DOHH2 (cell line): ENCODE measurements around the gene GNAO1.

Source experiments
- H3F3A ChIP-seq: fragments of 200-600 bp; sonication (generic), shearing (Covaris generic); 2 replicates; pipeline ENCODE4 v1.6.0; 2016; ENCODE audit warnings: antibody characterized with exemption, mild to moderate bottlenecking; ENCODE audit not compliant: control insufficient read depth, insufficient read depth
- H3K27ac ChIP-seq: fragments of 200-600 bp; sonication (generic); 2 replicates; pipeline ENCODE4 v1.5.1; 2014; ENCODE audit warnings: low read depth, mild to moderate bottlenecking, low read length, moderate library complexity
- H3K27me3 ChIP-seq: fragments of 200-600 bp; sonication (generic); 2 replicates; pipeline ENCODE4 v1.6.1; 2014; ENCODE audit warnings: mild to moderate bottlenecking, low read length, mixed read lengths; ENCODE audit not compliant: control insufficient read depth
- H3K36me3 ChIP-seq: fragments of 200-600 bp; sonication (generic); 2 replicates; pipeline ENCODE4 v1.6.1; 2014; ENCODE audit warnings: mild to moderate bottlenecking, low read length, moderate library complexity, mixed read lengths; ENCODE audit not compliant: control insufficient read depth
- H3K4me1 ChIP-seq: fragments of 200-600 bp; sonication (generic); 2 replicates; pipeline ENCODE4 v1.6.1; 2014; ENCODE audit warnings: mild to moderate bottlenecking, low read length, mixed read lengths; ENCODE audit not compliant: control insufficient read depth
- H3K4me2 ChIP-seq: fragments of 200-600 bp; sonication (generic); 2 replicates; pipeline ENCODE4 v1.6.0; 2014; ENCODE audit warnings: mild to moderate bottlenecking, low read length, moderate library complexity
- H3K4me3 ChIP-seq: fragments of 200-600 bp; sonication (generic); 2 replicates; pipeline ENCODE4 v1.5.1; 2014; ENCODE audit warnings: mild to moderate bottlenecking, low read length, mixed read lengths
- H3K79me2 ChIP-seq: fragments of 200-600 bp; sonication (generic); 2 replicates; pipeline ENCODE4 v1.6.1; 2014; ENCODE audit warnings: mild to moderate bottlenecking, low read length, mixed read lengths; ENCODE audit not compliant: control insufficient read depth
- H3K9me2 ChIP-seq: fragments of 200-600 bp; sonication (generic); replicated peaks from 2 replicates; pipeline ENCODE4 v1.6.1; 2014; ENCODE audit warnings: mild to moderate bottlenecking, low read length, mixed read lengths; ENCODE audit not compliant: control insufficient read depth
- H3K9me3 ChIP-seq: fragments of 200-600 bp; sonication (generic); 2 replicates; pipeline ENCODE4 v1.6.1; 2014; ENCODE audit warnings: antibody characterized with exemption, low read length, mixed read lengths; ENCODE audit not compliant: control insufficient read depth, insufficient read depth
- H4K20me1 ChIP-seq: fragments of 200-600 bp; sonication (generic); 2 replicates; pipeline ENCODE4 v1.6.0; 2014; ENCODE audit warnings: low read depth, mild to moderate bottlenecking, antibody characterized with exemption, low read length, moderate library complexity; ENCODE audit not compliant: control insufficient read depth, insufficient read depth
- EZH2phosphoT487 ChIP-seq: fragments of 200-600 bp; sonication (generic); IDR thresholded peaks from 2 replicates; pipeline ENCODE4 v1.6.1; 2017; ENCODE audit warnings: borderline replicate concordance, mild to moderate bottlenecking, antibody characterized with exemption, low read length, moderate library complexity, mixed read lengths
- TF ChIP-seq, protein P1 (sequence below): fragments of 200-600 bp; sonication (generic); IDR thresholded peaks from one replicate; pipeline ENCODE4 v1.5.1; 2014; ENCODE audit warnings: antibody characterized with exemption, mild to moderate bottlenecking, low read depth, low read length; ENCODE audit not compliant: poor library complexity, severe bottlenecking

The GNAO1 gene

DNA sequence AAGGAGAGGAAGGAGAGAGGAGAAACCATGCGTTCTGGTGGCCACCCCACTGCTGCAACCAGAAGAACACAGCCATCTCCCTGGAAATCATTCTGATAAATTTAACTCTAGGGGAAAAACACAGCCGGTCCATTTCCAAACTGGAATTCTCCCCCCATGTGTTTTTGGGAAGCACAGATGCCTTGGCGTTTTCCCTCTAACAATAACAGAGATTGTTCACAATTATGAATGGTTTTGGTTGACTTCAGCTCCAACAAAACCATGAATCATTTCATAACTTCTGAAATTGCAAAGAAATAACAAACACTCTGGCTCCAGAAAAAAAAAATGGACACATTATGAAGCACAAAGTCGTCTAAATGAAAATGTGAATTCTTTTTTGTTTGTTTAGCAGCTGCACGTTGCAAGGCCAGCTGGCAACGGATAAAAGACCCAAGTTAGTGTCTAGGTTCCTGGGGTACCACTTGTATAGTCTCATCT is 46.2 kb downstream of the GNAO1 start:
- Histone ChIP-seq H3K4me1 (no peaks in the 10 kb centered on the region), H3K4me2 (no peak overlapping the region), H3F3A (no peaks in the 10 kb centered on the region), H3K36me3 (no peaks in the 10 kb centered on the region), H3K4me3 (no peak overlapping the region), H3K27me3 (no peaks in the 10 kb centered on the region), H3K9me3 (no peaks in the 10 kb centered on the region), H3K79me2 (no peaks in the 10 kb centered on the region), H3K9me2 (no peaks in the 10 kb centered on the region), H4K20me1 (no peaks in the 10 kb centered on the region), H3K27ac (no peak overlapping the region)
- no peak for TF ChIP-seq EZH2phosphoT487
- TF ChIP-seq, protein P1, sequence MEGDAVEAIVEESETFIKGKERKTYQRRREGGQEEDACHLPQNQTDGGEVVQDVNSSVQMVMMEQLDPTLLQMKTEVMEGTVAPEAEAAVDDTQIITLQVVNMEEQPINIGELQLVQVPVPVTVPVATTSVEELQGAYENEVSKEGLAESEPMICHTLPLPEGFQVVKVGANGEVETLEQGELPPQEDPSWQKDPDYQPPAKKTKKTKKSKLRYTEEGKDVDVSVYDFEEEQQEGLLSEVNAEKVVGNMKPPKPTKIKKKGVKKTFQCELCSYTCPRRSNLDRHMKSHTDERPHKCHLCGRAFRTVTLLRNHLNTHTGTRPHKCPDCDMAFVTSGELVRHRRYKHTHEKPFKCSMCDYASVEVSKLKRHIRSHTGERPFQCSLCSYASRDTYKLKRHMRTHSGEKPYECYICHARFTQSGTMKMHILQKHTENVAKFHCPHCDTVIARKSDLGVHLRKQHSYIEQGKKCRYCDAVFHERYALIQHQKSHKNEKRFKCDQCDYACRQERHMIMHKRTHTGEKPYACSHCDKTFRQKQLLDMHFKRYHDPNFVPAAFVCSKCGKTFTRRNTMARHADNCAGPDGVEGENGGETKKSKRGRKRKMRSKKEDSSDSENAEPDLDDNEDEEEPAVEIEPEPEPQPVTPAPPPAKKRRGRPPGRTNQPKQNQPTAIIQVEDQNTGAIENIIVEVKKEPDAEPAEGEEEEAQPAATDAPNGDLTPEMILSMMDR = no peak

DNA sequence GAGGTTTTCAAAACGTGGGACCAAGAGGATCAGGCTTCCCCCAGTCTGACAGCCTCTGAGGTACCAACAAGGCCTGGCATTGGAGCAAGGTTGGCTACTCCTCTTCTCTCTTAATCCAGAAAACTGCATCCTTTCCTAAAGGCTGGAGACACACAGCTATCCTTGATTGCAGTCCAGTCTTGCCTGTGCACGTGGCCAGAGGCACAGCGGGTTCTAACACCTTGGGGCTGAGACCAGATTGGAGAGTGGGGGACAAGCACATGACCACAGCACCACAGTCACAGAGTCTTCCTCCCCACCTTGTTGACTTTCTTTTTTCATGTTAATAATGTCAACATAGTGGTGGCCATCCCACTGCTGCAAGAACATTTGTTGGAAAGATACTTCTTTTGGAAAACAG is 46.9 kb downstream of the GNAO1 start:
- H3K36me3 ChIP-seq = no peaks in the 10 kb centered on the region
- no peak overlapping the region for H3K4me3 ChIP-seq
- H3K9me2 ChIP-seq = no peaks in the 10 kb centered on the region
- H3K27ac ChIP-seq = no peak overlapping the region
- no peak for TF ChIP-seq EZH2phosphoT487
- H4K20me1 ChIP-seq = no peaks in the 10 kb centered on the region
- H3F3A ChIP-seq = no peaks in the 10 kb centered on the region
- H3K27me3 ChIP-seq = no peaks in the 10 kb centered on the region
- H3K4me2 ChIP-seq = no peak overlapping the region
- H3K9me3 ChIP-seq = no peaks in the 10 kb centered on the region
- no peaks in the 10 kb centered on the region for H3K79me2 ChIP-seq
- no peaks in the 10 kb centered on the region for H3K4me1 ChIP-seq

GRCh38 chr16:56241596-56241995 is 50.3 kb downstream of the GNAO1 start:
- Histone ChIP-seq H3K27ac (no peak overlapping the region), H3K27me3 (no peaks in the 10 kb centered on the region), H3K4me3 (no peak overlapping the region), H4K20me1 (no peaks in the 10 kb centered on the region), H3K4me1 (no peaks in the 10 kb centered on the region), H3K4me2 (no peak overlapping the region), H3F3A (no peaks in the 10 kb centered on the region), H3K9me2 (no peaks in the 10 kb centered on the region), H3K9me3 (no peaks in the 10 kb centered on the region), H3K79me2 (no peaks in the 10 kb centered on the region), H3K36me3 (no peaks in the 10 kb centered on the region)
- no peak for TF ChIP-seq EZH2phosphoT487
- TF ChIP-seq, protein P1 = no peak

DNA sequence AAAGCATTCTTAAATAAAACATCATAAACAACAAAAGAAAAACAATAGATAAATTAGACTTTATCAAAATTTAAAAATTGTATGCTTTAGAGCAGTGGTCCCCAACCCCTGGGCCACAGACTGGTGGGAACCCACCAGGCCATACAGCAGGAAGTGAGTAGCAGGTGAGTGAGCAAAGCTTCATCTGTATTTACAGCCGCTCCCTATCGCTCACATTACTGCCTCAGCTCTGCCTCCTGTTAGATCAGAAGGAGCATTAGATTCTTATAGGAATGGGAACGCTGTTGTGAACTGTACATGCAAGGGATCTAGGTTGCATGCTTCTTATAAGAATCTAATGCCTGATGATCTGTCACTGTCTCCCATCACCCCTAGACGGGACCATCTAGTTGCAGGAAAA is 51.5 kb downstream of the GNAO1 start:
- no peaks in the 10 kb centered on the region for H3F3A ChIP-seq
- TF ChIP-seq EZH2phosphoT487 = no peak
- TF ChIP-seq, protein P1 = no peak

More for the DNA sequence above, 51.5 kb downstream of the GNAO1 start:
- H3K27me3 ChIP-seq = no peaks in the 10 kb centered on the region
- H3K79me2 ChIP-seq = no peaks in the 10 kb centered on the region
- H3K36me3 ChIP-seq = no peaks in the 10 kb centered on the region
- no peaks in the 10 kb centered on the region for H3K4me1 ChIP-seq
- no peak overlapping the region for H3K27ac ChIP-seq
- H4K20me1 ChIP-seq = no peaks in the 10 kb centered on the region
- no peaks in the 10 kb centered on the region for H3K9me3 ChIP-seq
- no peak overlapping the region for H3K4me3 ChIP-seq
- no peak overlapping the region for H3K4me2 ChIP-seq
- no peaks in the 10 kb centered on the region for H3K9me2 ChIP-seq
